Left ventricle myocardium inferior (tissue), 1 donor: ENCODE data around the gene KRT83. TPM values are rescaled to one million over a fixed set of nuclear protein-coding genes. Genes with fewer than 3 reads are reported as not detected.

Experiments
- DNase-seq: peaks from one replicate; pipeline ENCODE4 v3.0.0-alpha.2; 2020
- H3K27ac ChIP-seq: fragments of 200-600 bp; replicated peaks from 2 replicates; pipeline ENCODE4 v1.8.0; 2021
- H3K27me3 ChIP-seq: fragments of 200-600 bp; 2 replicates; pipeline ENCODE4 v1.8.0; 2021; ENCODE audit warnings: low read depth
- H3K36me3 ChIP-seq: fragments of 200-600 bp; 2 replicates; pipeline ENCODE4 v1.8.0; 2021
- H3K4me1 ChIP-seq: fragments of 200-600 bp; 2 replicates; pipeline ENCODE4 v1.8.0; 2021
- H3K4me3 ChIP-seq: fragments of 200-600 bp; 2 replicates; pipeline ENCODE4 v1.8.0; 2021; ENCODE audit warnings: mild to moderate bottlenecking, moderate library complexity
- H3K9me3 ChIP-seq: fragments of 200-600 bp; replicated peaks from 2 replicates; pipeline ENCODE4 v1.8.0; 2021
- intact Hi-C: fragments of 100-400 bp; cut with micrococcal nuclease; formaldehyde crosslinking; loops from one replicate; pipeline ENCODE4 v1.11.0; 2022
- total RNA-seq: library from RNA; stranded (reverse); fragmentation: NEBNext Ultra II Directional; extraction: Animal tissue kit (Norgen Biotek cat#: 25700); gene quantifications from one replicate; pipeline ENCODE4 v1.2.1, GENCODE V29; 2021
- TF ChIP-seq, protein P1 (sequence below): fragments of 200-600 bp; IDR thresholded peaks from 2 replicates; pipeline ENCODE4 v1.8.0; 2021; ENCODE audit warnings: antibody characterized with exemption, mild to moderate bottlenecking, borderline replicate concordance
- donor health status: DM: no; HTN: yes; CAD: no; lungs with severe emphysema.

Gene KRT83
- total RNA-seq, 1 donor from 2014 or later, result not detected

GRCh38 chr12:52323001-52323400 lies 1.8 kb upstream of the KRT83 start:
- no peaks in the 10 kb centered on the region for H3K36me3 ChIP-seq
- DNase-seq, result no peak
- H3K27me3 ChIP-seq, result peaks cover 85% of the 10 kb centered on the region
- intact Hi-C loops, result no loop called here
- H3K9me3 ChIP-seq, result no peaks in the 10 kb centered on the region
- TF ChIP-seq, protein P1, sequence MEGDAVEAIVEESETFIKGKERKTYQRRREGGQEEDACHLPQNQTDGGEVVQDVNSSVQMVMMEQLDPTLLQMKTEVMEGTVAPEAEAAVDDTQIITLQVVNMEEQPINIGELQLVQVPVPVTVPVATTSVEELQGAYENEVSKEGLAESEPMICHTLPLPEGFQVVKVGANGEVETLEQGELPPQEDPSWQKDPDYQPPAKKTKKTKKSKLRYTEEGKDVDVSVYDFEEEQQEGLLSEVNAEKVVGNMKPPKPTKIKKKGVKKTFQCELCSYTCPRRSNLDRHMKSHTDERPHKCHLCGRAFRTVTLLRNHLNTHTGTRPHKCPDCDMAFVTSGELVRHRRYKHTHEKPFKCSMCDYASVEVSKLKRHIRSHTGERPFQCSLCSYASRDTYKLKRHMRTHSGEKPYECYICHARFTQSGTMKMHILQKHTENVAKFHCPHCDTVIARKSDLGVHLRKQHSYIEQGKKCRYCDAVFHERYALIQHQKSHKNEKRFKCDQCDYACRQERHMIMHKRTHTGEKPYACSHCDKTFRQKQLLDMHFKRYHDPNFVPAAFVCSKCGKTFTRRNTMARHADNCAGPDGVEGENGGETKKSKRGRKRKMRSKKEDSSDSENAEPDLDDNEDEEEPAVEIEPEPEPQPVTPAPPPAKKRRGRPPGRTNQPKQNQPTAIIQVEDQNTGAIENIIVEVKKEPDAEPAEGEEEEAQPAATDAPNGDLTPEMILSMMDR, result no peak
- no peaks in the 10 kb centered on the region for H3K4me1 ChIP-seq
- no peak overlapping the region for H3K27ac ChIP-seq
- no peak overlapping the region for H3K4me3 ChIP-seq

DNA sequence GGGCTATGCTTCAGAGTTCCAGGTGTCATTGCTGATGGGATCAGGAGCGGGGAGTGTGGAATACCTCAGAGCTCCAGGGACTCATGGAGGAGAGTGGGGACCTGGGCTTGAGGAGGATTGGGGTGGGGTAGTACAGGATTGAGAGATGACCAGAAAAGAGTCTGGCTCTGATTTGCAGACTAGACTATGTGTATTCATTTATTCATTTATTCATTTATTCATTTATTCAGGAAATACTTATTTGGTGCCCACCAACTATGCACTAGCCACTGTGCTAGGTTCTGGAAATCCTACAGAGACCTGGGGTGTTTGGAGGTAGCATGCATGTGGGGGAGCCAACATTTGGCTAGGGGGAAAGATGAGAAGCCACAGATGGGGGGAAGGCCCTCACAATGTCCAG lies 871 bp upstream of the KRT83 start:
- no peaks in the 10 kb centered on the region for H3K9me3 ChIP-seq
- H3K27ac ChIP-seq, result no peak overlapping the region
- H3K36me3 ChIP-seq, result no peaks in the 10 kb centered on the region
- H3K4me3 ChIP-seq, result no peak overlapping the region
- TF ChIP-seq, protein P1, result no peak
- DNase-seq, result no peak
- peaks cover 85% of the 10 kb centered on the region for H3K27me3 ChIP-seq
- intact Hi-C loops, result no loop called here
- no peaks in the 10 kb centered on the region for H3K4me1 ChIP-seq

DNA sequence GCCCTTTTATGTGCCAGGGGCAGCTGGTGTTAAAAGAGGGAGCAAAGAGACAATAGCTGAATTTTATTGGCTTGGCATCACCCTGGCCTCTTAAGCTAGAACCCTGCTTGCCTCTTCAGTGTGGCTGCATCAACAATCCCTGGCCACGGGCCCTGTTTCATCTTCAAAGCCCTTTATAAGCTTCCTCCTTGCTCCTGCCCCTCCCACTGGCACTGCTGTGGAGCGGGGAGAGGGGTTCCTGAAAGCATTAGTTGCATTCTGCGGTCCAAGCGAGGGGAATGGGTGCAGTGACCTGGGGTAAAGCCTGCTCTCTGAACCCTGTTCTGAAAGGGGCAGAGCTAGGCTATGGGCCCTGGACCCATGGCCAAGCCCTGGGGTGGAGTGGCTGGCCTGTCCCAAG lies 220 bp upstream of the KRT83 start:
- H3K27me3 ChIP-seq, result peaks cover 84% of the 10 kb centered on the region
- DNase-seq, result no peak
- H3K9me3 ChIP-seq, result no peaks in the 10 kb centered on the region
- no peaks in the 10 kb centered on the region for H3K4me1 ChIP-seq
- TF ChIP-seq, protein P1, result no peak
- no peak overlapping the region for H3K4me3 ChIP-seq
- intact Hi-C loops, result no loop called here
- no peaks in the 10 kb centered on the region for H3K36me3 ChIP-seq
- no peak overlapping the region for H3K27ac ChIP-seq

DNA sequence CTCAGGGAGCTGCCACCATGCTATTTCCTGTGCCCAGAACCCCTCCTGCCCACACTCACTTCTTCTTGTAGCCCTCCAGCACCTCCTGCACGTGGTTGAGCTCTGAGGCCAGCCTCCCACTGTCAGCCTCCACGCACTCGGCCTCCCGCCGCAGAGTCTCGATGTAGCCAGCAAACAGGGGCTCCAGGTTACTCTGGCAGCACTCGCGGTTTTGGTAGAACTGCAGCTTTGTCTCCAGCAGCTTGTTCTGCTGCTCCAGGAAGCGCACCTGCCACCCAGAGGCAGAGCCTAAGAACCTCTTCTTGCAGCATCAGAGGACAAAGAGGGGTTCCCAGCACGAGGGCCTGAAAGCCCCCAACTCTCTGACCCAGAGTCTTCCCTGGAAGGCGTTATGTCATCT lies 2.1 kb downstream of the KRT83 start:
- no peaks in the 10 kb centered on the region for H3K4me1 ChIP-seq
- H3K4me3 ChIP-seq, result no peak overlapping the region
- H3K27me3 ChIP-seq, result peaks cover 91% of the 10 kb centered on the region
- intact Hi-C loops, result no loop called here
- no peak overlapping the region for H3K27ac ChIP-seq
- TF ChIP-seq, protein P1, result no peak
- no peaks in the 10 kb centered on the region for H3K36me3 ChIP-seq
- H3K9me3 ChIP-seq, result no peaks in the 10 kb centered on the region
- no peak for DNase-seq

GRCh38 chr12:52318241-52318990 lies 2.8 kb downstream of the KRT83 start:
- Histone ChIP-seq H3K27me3 (peaks cover 91% of the 10 kb centered on the region), H3K27ac (no peak overlapping the region), H3K9me3 (no peaks in the 10 kb centered on the region), H3K4me1 (no peaks in the 10 kb centered on the region), H3K4me3 (no peak overlapping the region), H3K36me3 (no peaks in the 10 kb centered on the region)
- DNase-seq, result no peak
- TF ChIP-seq, protein P1, result no peak
- intact Hi-C loops, result no loop called here
